ENCODE data around the gene ZNF780A.

GRCh38 chr19:40033989-40034560 lies 56.7 kb downstream of the ZNF780A start:
- TF ChIP-seq CTCF (IDR thresholded peaks at IDR 0.05; ENCODE audit: low read length) = no peak
- TF ChIP-seq EZH2 (optimal IDR thresholded peaks at IDR 0.05; ENCODE audit: low read depth, low read length) = no peak
- no peak for TF ChIP-seq EZH2phosphoT487 (IDR thresholded peaks at IDR 0.05; ENCODE audit: low read length)
